A549 (cell line): ENCODE data around the gene GRIK4.

Experiments used
- TF ChIP-seq, protein P1 (sequence below): fragments of 450-650 bp; IDR thresholded peaks from 2 replicates; pipeline ENCODE4 v1.6.1; 2014; ENCODE audit warnings: antibody characterized with exemption
- TF ChIP-seq, protein P2 (sequence below): fragments of 200-600 bp; sonication (generic); IDR thresholded peaks from 2 replicates; pipeline ENCODE4 v1.6.1; 2016; ENCODE audit warnings: antibody characterized with exemption, mild to moderate bottlenecking, moderate library complexity
- TF ChIP-seq, protein P3 (sequence below): fragments of >200 bp; sonication (Bioruptor Twin); formaldehyde crosslinking; IDR thresholded peaks from 3 replicates; pipeline ENCODE4 v1.5.1; 2016

DNA sequence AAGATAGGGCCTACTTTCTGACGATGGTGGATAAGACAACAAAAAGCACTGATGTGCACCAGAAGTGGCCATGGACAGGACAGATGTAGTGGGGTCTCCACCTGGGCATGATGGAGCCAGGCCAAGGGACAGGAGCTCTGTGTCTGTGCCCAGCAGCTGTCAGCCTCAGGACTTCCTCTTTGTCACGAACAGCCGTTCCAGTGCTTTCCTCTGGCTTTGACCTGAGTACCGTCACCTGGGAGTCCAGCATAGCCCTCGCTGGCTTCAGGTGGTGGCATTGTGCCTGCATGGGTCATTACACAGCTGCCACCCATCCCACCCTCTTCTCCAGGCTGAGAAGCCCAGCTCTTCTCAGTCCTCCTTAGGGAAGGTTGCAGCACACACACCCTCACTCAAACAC lies 137.8 kb downstream of the GRIK4 start:
- TF ChIP-seq, protein P1, sequence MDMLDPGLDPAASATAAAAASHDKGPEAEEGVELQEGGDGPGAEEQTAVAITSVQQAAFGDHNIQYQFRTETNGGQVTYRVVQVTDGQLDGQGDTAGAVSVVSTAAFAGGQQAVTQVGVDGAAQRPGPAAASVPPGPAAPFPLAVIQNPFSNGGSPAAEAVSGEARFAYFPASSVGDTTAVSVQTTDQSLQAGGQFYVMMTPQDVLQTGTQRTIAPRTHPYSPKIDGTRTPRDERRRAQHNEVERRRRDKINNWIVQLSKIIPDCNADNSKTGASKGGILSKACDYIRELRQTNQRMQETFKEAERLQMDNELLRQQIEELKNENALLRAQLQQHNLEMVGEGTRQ: no peak
- TF ChIP-seq, protein P2, sequence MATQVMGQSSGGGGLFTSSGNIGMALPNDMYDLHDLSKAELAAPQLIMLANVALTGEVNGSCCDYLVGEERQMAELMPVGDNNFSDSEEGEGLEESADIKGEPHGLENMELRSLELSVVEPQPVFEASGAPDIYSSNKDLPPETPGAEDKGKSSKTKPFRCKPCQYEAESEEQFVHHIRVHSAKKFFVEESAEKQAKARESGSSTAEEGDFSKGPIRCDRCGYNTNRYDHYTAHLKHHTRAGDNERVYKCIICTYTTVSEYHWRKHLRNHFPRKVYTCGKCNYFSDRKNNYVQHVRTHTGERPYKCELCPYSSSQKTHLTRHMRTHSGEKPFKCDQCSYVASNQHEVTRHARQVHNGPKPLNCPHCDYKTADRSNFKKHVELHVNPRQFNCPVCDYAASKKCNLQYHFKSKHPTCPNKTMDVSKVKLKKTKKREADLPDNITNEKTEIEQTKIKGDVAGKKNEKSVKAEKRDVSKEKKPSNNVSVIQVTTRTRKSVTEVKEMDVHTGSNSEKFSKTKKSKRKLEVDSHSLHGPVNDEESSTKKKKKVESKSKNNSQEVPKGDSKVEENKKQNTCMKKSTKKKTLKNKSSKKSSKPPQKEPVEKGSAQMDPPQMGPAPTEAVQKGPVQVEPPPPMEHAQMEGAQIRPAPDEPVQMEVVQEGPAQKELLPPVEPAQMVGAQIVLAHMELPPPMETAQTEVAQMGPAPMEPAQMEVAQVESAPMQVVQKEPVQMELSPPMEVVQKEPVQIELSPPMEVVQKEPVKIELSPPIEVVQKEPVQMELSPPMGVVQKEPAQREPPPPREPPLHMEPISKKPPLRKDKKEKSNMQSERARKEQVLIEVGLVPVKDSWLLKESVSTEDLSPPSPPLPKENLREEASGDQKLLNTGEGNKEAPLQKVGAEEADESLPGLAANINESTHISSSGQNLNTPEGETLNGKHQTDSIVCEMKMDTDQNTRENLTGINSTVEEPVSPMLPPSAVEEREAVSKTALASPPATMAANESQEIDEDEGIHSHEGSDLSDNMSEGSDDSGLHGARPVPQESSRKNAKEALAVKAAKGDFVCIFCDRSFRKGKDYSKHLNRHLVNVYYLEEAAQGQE: no peak
- TF ChIP-seq, protein P3, sequence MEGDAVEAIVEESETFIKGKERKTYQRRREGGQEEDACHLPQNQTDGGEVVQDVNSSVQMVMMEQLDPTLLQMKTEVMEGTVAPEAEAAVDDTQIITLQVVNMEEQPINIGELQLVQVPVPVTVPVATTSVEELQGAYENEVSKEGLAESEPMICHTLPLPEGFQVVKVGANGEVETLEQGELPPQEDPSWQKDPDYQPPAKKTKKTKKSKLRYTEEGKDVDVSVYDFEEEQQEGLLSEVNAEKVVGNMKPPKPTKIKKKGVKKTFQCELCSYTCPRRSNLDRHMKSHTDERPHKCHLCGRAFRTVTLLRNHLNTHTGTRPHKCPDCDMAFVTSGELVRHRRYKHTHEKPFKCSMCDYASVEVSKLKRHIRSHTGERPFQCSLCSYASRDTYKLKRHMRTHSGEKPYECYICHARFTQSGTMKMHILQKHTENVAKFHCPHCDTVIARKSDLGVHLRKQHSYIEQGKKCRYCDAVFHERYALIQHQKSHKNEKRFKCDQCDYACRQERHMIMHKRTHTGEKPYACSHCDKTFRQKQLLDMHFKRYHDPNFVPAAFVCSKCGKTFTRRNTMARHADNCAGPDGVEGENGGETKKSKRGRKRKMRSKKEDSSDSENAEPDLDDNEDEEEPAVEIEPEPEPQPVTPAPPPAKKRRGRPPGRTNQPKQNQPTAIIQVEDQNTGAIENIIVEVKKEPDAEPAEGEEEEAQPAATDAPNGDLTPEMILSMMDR: no peak
